SJSA1 (cell line): ENCODE measurements around the gene JAKMIP1. TPM values are rescaled to one million over a fixed set of nuclear protein-coding genes. Genes with fewer than 3 reads are reported as not detected.

Source experiments
- DNase-seq, 2 experiments: peaks; one replicate each; pipeline ENCODE4 v3.0.0-alpha.2; 2015 to 2020; ENCODE audit warnings: low spot score in 2 of 2, low read depth in 1 of 2
- H3K27ac ChIP-seq: fragments of 250-450 bp; sonication (Bioruptor Pico); 2 replicates; pipeline ENCODE4 v1.5.1; 2020; ENCODE audit warnings: mild to moderate bottlenecking, moderate library complexity
- H3K27me3 ChIP-seq: fragments of 250-450 bp; sonication (Bioruptor Pico); replicated peaks from 2 replicates; pipeline ENCODE4 v1.5.1; 2020; ENCODE audit warnings: mild to moderate bottlenecking, moderate library complexity
- H3K36me3 ChIP-seq: fragments of 250-450 bp; sonication (Bioruptor Pico); 2 replicates; pipeline ENCODE4 v1.5.1; 2020; ENCODE audit warnings: mild to moderate bottlenecking
- H3K4me1 ChIP-seq: fragments of 250-450 bp; sonication (Bioruptor Pico); replicated peaks from 2 replicates; pipeline ENCODE4 v1.6.1; 2021; ENCODE audit warnings: mild to moderate bottlenecking
- H3K4me3 ChIP-seq: fragments of 250-450 bp; sonication (Bioruptor Pico); 2 replicates; pipeline ENCODE4 v1.5.1; 2020; ENCODE audit warnings: mild to moderate bottlenecking
- H3K9me3 ChIP-seq: fragments of 250-450 bp; sonication (Bioruptor Pico); replicated peaks from 2 replicates; pipeline ENCODE4 v1.5.1; 2020; ENCODE audit warnings: mild to moderate bottlenecking
- total RNA-seq: library from RNA; depleted of rRNA; stranded (reverse); fragments of >200 nt; shearing (Covaris generic); gene quantifications from 2 replicates; pipeline ENCODE4 v1.2.3, GENCODE V29; 2014

Gene JAKMIP1
- total RNA-seq, 1 experiment from 2014 or later, result not detected

DNA sequence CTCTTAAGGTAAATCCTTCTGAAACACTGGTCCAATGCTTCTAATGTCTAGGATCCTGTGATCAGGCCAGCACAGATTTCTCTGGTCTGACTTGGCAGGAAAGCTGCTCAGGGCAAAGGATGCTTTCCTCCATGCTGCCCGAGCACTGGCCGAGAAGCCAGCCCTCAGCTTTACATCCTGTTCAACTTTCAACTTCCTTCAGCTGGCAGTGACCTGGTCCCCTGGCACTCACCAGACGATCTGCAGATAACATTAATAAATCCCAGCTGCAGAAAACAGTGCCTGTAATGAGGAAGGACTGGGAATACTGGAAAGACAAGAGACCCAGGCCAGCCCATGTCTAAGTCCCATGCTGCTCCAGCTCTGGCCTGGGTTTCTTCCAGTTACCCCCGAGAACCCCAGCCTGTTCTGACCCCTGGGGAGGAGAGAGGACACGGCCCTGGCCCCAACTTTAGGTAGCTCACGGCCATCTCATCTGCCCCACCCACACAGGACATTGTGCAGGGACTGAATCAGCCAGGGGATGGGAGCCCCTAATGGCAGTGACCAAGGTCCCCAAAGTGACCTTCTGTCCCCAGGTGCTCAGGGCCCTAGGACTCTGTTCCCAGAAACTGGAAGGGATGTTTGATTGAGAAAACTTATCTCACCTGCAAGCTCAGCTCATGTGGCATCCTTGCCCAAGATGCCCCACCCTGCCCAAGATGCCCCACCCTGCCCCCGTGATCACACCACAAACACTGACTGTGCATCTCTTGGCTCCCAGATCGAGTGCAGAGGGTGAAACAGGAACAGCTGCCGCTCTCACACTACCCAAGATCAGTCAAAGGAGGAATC, 28.0 kb downstream of the JAKMIP1 start:
- no peaks in the 10 kb centered on the region for H3K4me1 ChIP-seq
- no peak overlapping the region for H3K4me3 ChIP-seq
- DNase-seq, result no peak
- H3K9me3 ChIP-seq, result no peaks in the 10 kb centered on the region
- no peaks in the 10 kb centered on the region for H3K27me3 ChIP-seq
- no peaks in the 10 kb centered on the region for H3K36me3 ChIP-seq
- no peak overlapping the region for H3K27ac ChIP-seq

DNA sequence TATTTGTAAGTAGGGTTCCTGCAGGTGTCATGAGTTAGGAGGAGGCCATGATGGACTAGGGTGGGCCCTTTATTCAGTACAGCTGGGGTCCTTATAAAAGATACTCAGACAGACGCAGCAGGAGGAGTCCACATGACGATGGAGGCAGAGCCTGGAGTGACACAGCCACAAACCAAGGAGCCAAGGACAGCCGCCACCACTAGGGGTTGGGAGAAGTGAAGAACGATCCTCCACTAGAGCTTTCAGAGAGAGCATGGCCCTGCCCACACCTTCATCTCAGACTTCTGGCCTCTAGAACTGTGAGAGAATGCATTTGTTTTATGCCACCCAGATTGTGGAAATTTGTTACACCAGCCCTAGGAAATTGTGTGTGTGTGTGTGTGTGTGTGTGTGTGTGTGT, 31.1 kb downstream of the JAKMIP1 start:
- H3K36me3 ChIP-seq, result no peaks in the 10 kb centered on the region
- H3K4me3 ChIP-seq, result no peak overlapping the region
- no peaks in the 10 kb centered on the region for H3K27me3 ChIP-seq
- no peaks in the 10 kb centered on the region for H3K4me1 ChIP-seq
- no peaks in the 10 kb centered on the region for H3K9me3 ChIP-seq
- no peak overlapping the region for H3K27ac ChIP-seq
- DNase-seq, result no peak

DNA sequence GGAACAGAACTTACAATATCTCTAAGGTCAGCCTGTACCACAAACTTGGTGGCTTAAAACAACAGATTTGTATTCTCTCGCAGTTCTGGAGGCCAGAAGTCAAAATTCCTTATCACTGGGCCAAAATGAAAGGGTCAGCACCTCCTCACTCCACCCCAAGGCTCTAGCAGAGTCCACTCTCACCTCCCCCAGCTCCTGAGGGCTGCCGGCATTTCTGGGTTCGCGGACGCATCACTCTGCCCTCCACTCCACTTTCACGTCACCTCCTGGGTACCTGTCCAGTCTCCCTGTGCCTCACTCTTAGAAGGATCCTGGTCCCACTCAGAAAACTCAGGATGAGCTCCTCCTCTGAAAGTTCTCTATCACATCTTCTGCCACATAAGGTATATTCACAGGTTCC, 34.6 kb downstream of the JAKMIP1 start:
- Histone ChIP-seq H3K27me3 (no peaks in the 10 kb centered on the region), H3K4me1 (no peaks in the 10 kb centered on the region), H3K36me3 (no peaks in the 10 kb centered on the region), H3K27ac (no peak overlapping the region), H3K4me3 (no peak overlapping the region), H3K9me3 (no peaks in the 10 kb centered on the region)
- DNase-seq, result no peak

DNA sequence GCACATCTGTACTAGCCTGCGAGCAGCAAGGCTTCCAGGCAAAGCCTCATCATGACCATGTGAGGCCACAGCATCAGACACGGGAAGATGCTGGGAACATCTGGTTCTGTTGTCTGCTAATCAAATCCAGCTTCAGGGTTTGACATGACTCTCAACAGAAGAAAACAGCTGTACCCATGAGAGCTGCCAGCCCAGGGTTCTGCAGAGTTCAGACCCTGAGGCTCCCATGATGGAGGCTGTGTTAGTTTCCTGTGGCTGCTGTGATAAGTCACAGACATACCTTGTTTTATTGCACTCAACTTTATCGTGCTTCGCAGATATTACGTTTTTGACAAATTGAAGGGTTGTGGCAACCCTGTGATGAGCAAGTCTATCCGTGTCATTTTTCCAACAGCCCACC, 37.5 kb downstream of the JAKMIP1 start:
- H3K27me3 ChIP-seq, result no peaks in the 10 kb centered on the region
- no peak overlapping the region for H3K27ac ChIP-seq
- H3K4me3 ChIP-seq, result no peak overlapping the region
- no peaks in the 10 kb centered on the region for H3K36me3 ChIP-seq
- DNase-seq, result no peak
- no peaks in the 10 kb centered on the region for H3K9me3 ChIP-seq
- H3K4me1 ChIP-seq, result no peaks in the 10 kb centered on the region

DNA sequence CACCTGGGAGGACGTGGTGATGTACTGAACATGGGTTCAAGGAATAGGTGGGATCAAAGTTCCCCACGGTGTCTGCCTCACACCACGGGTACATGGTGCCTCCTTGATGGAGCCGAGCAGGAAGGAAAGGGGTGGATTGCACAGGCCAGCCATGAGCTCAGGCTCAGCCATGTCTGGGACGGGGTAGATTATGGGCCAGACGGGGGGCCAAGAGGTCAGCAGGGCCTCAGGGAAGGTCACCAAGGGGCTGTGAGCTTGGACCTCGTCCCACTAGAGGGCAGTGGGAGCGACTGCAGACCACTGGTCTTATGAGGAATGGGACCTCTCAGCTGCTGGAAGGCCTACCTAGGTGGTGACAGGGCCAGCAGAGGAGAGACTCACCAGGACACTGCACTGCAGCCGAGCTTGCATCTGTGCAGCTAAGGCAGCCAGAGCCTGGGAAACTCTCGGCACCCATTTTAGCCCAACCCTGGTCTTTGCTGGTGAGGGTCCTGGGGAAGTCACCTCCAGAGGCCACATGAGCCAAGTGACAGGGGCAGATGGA, 38.4 kb downstream of the JAKMIP1 start:
- no peaks in the 10 kb centered on the region for H3K4me1 ChIP-seq
- no peak for DNase-seq
- no peaks in the 10 kb centered on the region for H3K9me3 ChIP-seq
- no peaks in the 10 kb centered on the region for H3K36me3 ChIP-seq
- no peak overlapping the region for H3K27ac ChIP-seq
- no peak overlapping the region for H3K4me3 ChIP-seq
- no peaks in the 10 kb centered on the region for H3K27me3 ChIP-seq

DNA sequence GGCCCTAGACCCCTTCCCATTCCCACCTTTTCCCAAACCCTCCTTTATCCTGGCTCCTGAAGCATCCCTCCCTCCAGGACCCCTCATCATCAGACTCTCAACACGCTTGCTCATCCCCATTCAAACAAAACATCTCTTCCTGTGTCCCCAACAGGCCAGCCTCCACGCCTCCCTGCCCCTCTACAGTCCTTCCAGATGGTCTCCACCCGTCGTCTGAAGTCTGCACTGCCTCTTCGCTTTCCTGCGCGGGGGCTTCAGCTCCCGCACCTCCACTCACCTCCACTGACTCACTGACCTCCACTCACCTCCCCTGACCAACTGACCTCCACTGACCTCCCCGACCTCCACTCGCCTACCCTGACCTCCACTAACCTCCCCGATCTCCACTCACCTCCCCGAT, 39.8 kb downstream of the JAKMIP1 start:
- no peak for DNase-seq
- Histone ChIP-seq H3K9me3 (no peaks in the 10 kb centered on the region), H3K36me3 (no peaks in the 10 kb centered on the region), H3K27me3 (no peaks in the 10 kb centered on the region), H3K27ac (no peak overlapping the region), H3K4me3 (no peak overlapping the region), H3K4me1 (no peaks in the 10 kb centered on the region)

DNA sequence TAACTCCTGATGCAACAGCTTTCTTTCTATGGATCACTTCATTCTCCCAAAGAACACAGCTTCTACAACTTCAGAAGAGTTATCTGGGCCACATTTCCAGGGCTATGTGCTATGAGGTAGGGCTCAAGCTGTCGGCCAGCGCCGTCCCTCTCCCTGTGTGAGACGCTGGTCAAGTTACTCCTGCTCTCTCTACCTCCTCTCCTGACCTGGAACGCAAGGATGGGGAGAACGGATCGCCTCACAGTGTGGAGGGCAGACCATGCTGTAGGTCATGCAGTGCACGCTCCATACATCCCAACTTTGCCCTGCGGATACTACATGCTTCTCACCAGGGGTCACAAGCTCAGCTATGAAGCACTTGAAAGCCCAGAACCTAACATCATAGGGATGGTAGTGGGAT, 42.4 kb downstream of the JAKMIP1 start:
- Histone ChIP-seq H3K36me3 (no peaks in the 10 kb centered on the region), H3K27ac (no peak overlapping the region), H3K9me3 (no peaks in the 10 kb centered on the region), H3K27me3 (no peaks in the 10 kb centered on the region), H3K4me1 (no peaks in the 10 kb centered on the region), H3K4me3 (no peak overlapping the region)
- no peak for DNase-seq

DNA sequence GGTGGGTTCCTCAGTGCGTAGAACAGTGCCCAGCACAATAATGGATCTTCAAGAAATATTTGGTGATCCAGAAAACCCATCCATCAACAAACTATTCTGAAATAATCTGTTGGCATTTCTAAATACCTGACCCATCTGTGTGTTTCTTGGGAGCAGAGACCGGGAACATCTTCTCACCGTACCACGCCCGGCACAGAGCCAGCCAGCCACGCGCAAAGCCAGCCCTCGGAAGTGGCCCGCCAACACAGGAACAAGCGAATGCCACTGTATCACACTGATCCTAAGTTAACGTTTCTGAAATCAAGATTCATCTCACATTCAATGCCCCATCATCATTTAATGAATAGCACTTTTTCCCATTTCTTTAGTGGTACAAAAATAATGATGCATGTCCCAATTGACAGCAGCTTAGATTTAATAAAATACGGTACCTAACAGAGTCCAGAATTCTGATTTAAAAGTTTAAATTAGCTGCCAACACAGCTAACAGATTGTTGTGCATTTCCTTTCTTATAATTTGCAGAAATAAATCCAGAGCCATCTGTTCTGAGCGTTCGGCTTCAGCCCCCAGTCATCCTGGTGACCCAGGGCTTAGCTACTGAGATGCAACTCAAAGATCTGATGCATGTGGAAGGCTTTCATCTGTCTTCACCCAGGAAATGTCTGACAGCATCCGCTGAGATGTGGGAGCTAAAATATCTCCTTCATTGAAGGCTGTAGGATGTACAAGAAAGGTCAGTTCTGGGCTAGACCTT, 44.2 kb downstream of the JAKMIP1 start:
- Histone ChIP-seq H3K4me3 (no peak overlapping the region), H3K27ac (no peak overlapping the region), H3K4me1 (no peaks in the 10 kb centered on the region), H3K9me3 (no peaks in the 10 kb centered on the region), H3K27me3 (no peaks in the 10 kb centered on the region), H3K36me3 (no peaks in the 10 kb centered on the region)
- no peak for DNase-seq

DNA sequence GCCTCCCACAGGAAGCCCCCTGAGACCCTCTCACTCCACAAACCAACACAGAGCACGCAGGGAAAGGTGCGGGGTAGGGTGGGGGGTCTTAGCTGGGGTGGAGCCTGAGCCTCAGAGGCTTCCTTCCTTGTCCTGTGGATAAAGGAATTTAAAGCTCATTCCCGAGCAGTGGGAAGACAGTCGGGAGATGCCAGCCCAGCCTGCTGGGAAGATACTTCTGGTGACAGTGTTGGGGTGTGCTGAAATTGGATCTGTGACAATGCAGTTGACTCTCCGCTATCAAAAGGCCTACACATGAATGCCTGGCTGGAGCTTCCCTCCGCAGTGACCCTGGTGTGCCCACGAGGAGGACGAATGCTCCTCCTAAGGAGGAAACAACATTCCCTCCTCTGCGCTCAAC, 45.5 kb downstream of the JAKMIP1 start:
- H3K36me3 ChIP-seq, result no peaks in the 10 kb centered on the region
- no peaks in the 10 kb centered on the region for H3K27me3 ChIP-seq
- no peak overlapping the region for H3K4me3 ChIP-seq
- no peak for DNase-seq
- no peaks in the 10 kb centered on the region for H3K9me3 ChIP-seq
- no peak overlapping the region for H3K27ac ChIP-seq
- no peaks in the 10 kb centered on the region for H3K4me1 ChIP-seq

DNA sequence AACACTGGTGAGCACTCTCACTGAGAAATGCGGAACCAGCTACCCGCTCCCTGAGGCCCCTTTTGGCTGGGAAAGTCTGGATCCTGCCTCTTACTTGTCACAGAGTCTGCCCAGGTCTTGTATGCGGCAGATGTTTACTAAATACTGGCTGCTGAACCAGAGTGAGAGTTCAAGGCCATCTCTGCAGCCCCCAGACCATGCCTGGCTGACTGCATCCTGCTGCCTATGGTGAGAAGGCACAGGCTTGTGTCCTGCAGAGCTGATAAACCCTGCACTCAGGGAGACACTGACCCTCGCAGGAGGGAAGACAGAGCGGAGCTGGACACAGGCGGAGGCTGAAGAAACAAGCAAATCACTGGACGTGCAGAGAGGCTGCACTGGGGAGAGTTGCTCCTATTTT, 46.5 kb downstream of the JAKMIP1 start:
- DNase-seq, result no peak
- Histone ChIP-seq H3K27ac (no peak overlapping the region), H3K36me3 (no peaks in the 10 kb centered on the region), H3K27me3 (no peaks in the 10 kb centered on the region), H3K4me1 (no peaks in the 10 kb centered on the region), H3K9me3 (no peaks in the 10 kb centered on the region), H3K4me3 (no peak overlapping the region)

DNA sequence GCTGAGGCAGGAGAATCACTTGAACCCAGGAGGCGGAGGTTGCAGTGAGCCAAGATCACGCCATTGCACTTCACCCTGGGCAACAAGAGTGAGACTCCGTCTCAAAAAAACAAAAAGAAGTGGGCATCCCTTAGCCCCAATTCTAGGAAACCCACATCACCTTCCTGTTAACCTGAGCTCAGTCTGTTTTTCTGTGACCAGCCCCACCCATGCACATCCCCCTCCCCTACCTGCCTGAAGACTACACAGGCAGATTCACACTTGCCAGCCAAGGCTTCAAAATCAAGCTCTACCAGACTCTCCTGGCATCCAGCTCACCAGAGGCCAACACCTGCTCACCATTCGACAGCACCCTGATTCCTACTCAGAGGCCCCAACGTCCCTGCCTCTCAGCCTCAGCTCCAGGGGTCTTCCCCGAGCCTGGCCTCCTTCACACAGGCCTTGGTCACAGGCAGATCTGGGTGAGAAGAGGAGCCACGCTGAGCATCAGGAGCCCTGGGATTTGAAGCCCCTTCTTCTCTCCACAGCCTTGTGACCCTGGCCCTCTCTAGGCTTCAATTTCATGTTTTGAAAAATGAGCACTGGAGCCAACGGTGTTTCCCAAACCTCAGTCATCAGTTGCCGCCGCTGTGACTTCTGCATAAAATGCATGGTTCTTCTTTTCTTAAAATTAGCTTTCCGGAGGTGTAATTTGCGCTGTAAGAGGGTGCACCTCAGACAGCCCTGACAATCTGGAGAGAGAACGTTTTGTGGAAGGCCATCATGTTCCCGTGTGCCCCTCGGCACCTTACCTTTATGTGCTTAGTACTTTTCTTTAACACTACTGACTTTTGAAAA, 47.3 kb downstream of the JAKMIP1 start:
- H3K36me3 ChIP-seq, result no peaks in the 10 kb centered on the region
- H3K9me3 ChIP-seq, result no peaks in the 10 kb centered on the region
- H3K4me1 ChIP-seq, result no peaks in the 10 kb centered on the region
- no peak overlapping the region for H3K27ac ChIP-seq
- no peak for DNase-seq
- no peaks in the 10 kb centered on the region for H3K27me3 ChIP-seq
- H3K4me3 ChIP-seq, result no peak overlapping the region

DNA sequence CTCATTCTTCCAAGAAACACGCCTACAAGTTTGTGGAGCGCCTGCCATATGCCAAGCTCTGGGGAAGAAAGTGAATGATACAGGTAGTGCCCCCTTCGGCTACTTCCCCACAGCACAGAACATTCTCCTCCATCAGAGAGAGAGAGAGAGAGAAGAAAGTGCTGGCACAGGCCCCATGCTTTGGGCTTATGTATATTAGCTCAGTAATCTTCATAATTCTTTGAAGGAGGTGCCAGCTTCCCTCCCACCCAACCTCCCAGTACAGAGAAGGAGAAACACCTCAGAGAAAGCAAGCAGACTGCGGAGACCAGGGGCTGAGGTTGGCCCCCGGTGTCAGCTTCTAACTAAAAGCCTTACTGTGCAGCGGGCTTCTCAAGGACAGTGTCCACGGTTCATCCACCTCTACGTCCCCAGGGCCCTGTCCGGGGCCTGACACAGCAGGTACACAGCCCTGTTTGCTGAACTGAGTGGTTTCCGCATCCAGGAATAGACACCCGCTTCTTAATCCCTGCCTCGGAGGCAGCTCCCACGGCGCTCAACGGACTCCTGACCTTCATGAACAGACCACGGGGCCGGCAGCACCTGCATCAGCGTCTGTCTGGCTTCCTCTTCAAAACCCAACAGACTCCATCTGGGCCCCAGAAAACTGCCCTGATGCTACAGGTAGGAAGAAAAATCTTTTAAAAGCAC, 50.2 kb downstream of the JAKMIP1 start:
- H3K4me1 ChIP-seq, result no peaks in the 10 kb centered on the region

DNA sequence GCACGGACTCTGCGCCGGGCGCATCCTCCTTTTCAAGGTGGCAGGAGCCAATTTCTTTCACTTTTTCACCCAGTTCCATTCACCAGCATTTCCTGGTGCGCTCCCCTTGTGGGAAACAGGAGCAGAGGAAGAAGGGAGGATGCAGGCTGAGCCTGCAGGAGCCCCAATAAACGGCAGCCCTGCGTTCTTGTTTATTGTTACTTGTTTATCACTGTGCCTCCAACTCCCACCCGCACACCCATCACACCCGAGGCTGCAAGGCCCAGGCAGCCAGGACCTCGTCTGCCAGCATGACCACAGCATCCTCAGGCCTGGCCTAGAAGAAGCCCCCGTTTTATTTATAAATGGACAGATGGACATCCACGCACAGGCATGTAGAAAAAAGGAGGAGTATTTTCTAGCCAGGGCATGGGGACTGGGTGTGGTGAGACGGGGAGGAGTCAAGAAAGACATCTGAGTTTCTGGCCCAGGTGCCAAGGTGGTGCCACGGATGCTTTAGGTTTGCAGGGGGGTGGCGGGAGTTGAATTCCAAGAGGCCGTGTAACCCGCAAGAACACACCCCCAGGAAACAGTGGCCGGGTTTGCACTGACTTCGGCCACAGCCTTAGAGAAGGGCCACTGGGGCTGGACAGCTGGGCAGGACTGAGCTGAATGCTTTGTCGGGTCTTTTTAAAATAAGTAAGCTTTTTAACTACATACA, 51.7 kb downstream of the JAKMIP1 start:
- no peak overlapping the region for H3K4me3 ChIP-seq
- no peak for DNase-seq
- no peak overlapping the region for H3K27ac ChIP-seq
- H3K27me3 ChIP-seq, result no peaks in the 10 kb centered on the region
- no peaks in the 10 kb centered on the region for H3K9me3 ChIP-seq
- no peaks in the 10 kb centered on the region for H3K4me1 ChIP-seq
- no peaks in the 10 kb centered on the region for H3K36me3 ChIP-seq

More for the DNA sequence above, 50.2 kb downstream of the JAKMIP1 start:
- Histone ChIP-seq H3K9me3 (no peaks in the 10 kb centered on the region), H3K4me3 (no peak overlapping the region), H3K27me3 (no peaks in the 10 kb centered on the region), H3K36me3 (no peaks in the 10 kb centered on the region), H3K27ac (no peak overlapping the region)
- DNase-seq, result no peak
